ENCODE data around the gene PLN. TPM values are rescaled to one million over a fixed set of nuclear protein-coding genes. Genes with fewer than 3 reads are reported as not detected.

Gene PLN
- total and polyA plus RNA-seq, 10 donors: 0.43 to 3.9 (median 2.3) TPM

DNA sequence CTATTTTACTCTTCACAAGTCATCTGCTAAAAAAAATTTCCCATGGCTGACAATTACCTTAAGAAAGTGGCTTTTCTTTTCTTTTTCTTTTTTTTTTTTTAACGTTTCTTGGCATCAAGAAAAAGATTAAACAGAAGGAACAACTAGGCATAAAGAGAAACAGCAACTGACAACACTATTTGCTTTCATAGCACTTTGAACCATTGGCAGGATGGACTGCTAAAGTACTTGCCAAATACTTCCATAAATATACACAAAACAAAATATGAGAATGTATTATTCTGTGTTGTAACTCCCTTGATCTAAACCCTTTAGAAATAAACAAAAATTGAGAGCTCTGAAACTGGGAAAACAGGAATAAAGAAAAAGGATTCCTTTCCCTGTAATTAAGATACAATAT lies 20.0 kb upstream of the PLN start:
- H3K27me3 ChIP-seq (replicated peaks in 1 of 7): no peaks in the 10 kb centered on the region
- no peak overlapping the region for H3K27ac ChIP-seq
- TF ChIP-seq POLR2AphosphoS5 (IDR thresholded peaks at IDR 0.05) (no peak), POLR2A (IDR thresholded peaks at IDR 0.05) (no peak)
- TF ChIP-seq, protein P1, sequence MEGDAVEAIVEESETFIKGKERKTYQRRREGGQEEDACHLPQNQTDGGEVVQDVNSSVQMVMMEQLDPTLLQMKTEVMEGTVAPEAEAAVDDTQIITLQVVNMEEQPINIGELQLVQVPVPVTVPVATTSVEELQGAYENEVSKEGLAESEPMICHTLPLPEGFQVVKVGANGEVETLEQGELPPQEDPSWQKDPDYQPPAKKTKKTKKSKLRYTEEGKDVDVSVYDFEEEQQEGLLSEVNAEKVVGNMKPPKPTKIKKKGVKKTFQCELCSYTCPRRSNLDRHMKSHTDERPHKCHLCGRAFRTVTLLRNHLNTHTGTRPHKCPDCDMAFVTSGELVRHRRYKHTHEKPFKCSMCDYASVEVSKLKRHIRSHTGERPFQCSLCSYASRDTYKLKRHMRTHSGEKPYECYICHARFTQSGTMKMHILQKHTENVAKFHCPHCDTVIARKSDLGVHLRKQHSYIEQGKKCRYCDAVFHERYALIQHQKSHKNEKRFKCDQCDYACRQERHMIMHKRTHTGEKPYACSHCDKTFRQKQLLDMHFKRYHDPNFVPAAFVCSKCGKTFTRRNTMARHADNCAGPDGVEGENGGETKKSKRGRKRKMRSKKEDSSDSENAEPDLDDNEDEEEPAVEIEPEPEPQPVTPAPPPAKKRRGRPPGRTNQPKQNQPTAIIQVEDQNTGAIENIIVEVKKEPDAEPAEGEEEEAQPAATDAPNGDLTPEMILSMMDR (IDR thresholded peaks at IDR 0.05 in 8 of 11, conservative IDR thresholded peaks at IDR 0.05 in 3 of 11): no peak
- WGBS, 5 donors: 63 to 81% (median 76%) methylated on average over 1 of the region's 1 CpG
- H3K4me1 ChIP-seq: no peaks in the 10 kb centered on the region
- no peak for DNase-seq
- H3K36me3 ChIP-seq: peaks cover 0 to 14% (median 0%) of the 10 kb centered on the region in 6 donors
- H3K9me3 ChIP-seq: peaks cover 0 to 10% (median 7%) of the 10 kb centered on the region in 8 donors
- intact Hi-C loops (cut with DNase I; ENCODE audit: low total_unique reads): no loop called here
- no peak overlapping the region for H3K4me3 ChIP-seq

DNA sequence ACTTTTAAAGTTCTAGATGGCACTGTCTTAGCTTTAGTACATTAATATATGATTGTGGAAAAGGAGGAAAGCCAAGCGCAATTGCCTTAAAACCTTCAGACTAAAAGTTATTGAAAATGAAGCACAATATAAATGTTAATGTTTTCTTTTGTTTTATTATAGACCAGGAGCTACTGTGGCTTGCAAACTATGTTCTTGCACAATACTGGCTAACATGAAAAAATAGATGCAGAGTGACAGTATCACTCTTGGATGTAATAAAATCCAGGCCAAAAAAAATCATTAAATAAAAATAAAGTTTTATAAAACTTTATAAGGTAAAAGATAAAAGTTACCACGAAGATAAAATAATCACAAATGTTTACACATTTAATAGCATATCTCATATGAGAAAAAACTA lies 18.3 kb upstream of the PLN start:
- H3K9me3 ChIP-seq: peaks cover 0 to 10% (median 7%) of the 10 kb centered on the region in 8 donors
- H3K4me3 ChIP-seq: no peak overlapping the region
- intact Hi-C loops (cut with DNase I; ENCODE audit: low total_unique reads): no loop called here
- H3K27me3 ChIP-seq (replicated peaks in 1 of 7): no peaks in the 10 kb centered on the region
- DNase-seq: no peak
- TF ChIP-seq, protein P1 (IDR thresholded peaks at IDR 0.05 in 8 of 11, conservative IDR thresholded peaks at IDR 0.05 in 3 of 11): no peak
- H3K36me3 ChIP-seq: peaks cover 0 to under 1% (median 0%) of the 10 kb centered on the region in 6 donors
- 91 to 98% (median 97%) methylated on average over 2 of the region's 2 CpGs for WGBS, 5 donors
- H3K27ac ChIP-seq: no peak overlapping the region
- H3K4me1 ChIP-seq: no peaks in the 10 kb centered on the region

DNA sequence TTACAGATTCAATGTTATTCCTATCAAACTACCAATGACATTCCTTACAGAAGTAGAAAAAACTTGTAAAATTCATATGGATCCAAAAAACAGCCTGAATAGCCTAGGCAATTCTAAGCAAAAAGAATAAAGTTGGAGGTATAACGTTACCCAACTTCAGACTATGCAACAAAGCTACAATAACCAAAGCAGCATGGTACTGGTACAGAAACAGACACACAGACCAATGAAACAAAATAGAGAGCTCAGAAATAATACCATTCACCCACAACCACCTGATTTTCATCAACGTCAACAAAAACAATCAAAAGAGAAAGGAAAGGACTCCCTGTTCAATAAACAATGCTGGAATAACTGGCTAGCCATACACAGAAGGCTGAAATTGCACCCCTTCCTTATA lies 17.2 kb upstream of the PLN start:
- peaks cover 0 to 10% (median 7%) of the 10 kb centered on the region in 8 donors for H3K9me3 ChIP-seq
- no peak overlapping the region for H3K27ac ChIP-seq
- 92 to 98% (median 97%) methylated on average over 2 of the region's 2 CpGs for WGBS, 5 donors
- H3K36me3 ChIP-seq: no peaks in the 10 kb centered on the region
- DNase-seq: no peak
- TF ChIP-seq POLR2AphosphoS5 (IDR thresholded peaks at IDR 0.05) (no peak), POLR2A (IDR thresholded peaks at IDR 0.05) (no peak)
- TF ChIP-seq, protein P1 (IDR thresholded peaks at IDR 0.05 in 8 of 11, conservative IDR thresholded peaks at IDR 0.05 in 3 of 11): no peak
- no peaks in the 10 kb centered on the region for H3K27me3 ChIP-seq (replicated peaks in 1 of 7)
- intact Hi-C loops (cut with DNase I; ENCODE audit: low total_unique reads): no loop called here
- no peaks in the 10 kb centered on the region for H3K4me1 ChIP-seq
- H3K4me3 ChIP-seq: no peak overlapping the region

DNA sequence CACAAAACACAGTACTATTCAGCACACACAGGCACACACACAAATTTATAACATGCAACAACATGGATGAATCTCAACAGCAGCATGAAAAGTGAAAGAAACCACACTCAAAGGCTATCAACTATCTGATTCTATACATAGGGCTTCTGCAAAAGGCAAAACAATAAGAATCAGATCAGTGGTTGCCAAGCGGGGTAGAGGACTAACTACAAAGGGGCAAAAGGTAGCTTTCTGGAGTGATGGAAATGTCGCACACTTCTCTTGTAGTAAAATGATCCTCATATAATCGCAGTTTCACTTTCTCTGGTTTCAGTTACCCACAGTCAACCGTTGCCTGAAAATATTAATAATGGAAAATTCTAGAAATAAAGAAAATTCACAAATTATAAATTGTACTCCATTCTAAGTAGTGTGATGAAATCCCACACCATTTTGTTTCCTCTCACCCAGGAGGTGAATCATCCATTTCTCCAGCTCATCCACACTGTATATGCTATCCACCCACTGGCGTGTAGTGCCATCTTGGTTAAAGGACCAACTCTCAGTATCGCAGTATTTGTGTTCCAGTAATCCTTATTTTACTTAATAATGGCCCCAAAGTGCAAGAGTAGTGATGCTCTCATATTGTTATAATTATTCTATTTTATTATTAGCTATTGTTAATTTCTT lies 12.8 kb upstream of the PLN start:
- peaks cover 0 to 10% (median 7%) of the 10 kb centered on the region in 8 donors for H3K9me3 ChIP-seq
- TF ChIP-seq POLR2A (IDR thresholded peaks at IDR 0.05) (no peak), POLR2AphosphoS5 (IDR thresholded peaks at IDR 0.05) (no peak)
- TF ChIP-seq, protein P1 (IDR thresholded peaks at IDR 0.05 in 8 of 11, conservative IDR thresholded peaks at IDR 0.05 in 3 of 11): no peak
- intact Hi-C loops (cut with DNase I; ENCODE audit: low total_unique reads): no loop called here
- no peaks in the 10 kb centered on the region for H3K36me3 ChIP-seq
- 84 to 96% (median 93%) methylated on average over 6 of the region's 6 CpGs for WGBS, 5 donors
- H3K4me3 ChIP-seq: no peak overlapping the region
- H3K27me3 ChIP-seq (replicated peaks in 1 of 7): no peaks in the 10 kb centered on the region
- DNase-seq: no peak
- H3K4me1 ChIP-seq: no peaks in the 10 kb centered on the region
- H3K27ac ChIP-seq: no peak overlapping the region
